NCI-H226 (cell line): Measurements from ENCODE around the gene FBXO24.
"Not testable (repeated sequence)": the region's sequence is repeated elsewhere in the genome, so short reads cannot be mapped to it uniquely, and the experiment has no call there.

Experiments
- DNase-seq: peaks from one replicate; pipeline ENCODE4 v3.0.0-alpha.2; 2015

Gene FBXO24

DNA sequence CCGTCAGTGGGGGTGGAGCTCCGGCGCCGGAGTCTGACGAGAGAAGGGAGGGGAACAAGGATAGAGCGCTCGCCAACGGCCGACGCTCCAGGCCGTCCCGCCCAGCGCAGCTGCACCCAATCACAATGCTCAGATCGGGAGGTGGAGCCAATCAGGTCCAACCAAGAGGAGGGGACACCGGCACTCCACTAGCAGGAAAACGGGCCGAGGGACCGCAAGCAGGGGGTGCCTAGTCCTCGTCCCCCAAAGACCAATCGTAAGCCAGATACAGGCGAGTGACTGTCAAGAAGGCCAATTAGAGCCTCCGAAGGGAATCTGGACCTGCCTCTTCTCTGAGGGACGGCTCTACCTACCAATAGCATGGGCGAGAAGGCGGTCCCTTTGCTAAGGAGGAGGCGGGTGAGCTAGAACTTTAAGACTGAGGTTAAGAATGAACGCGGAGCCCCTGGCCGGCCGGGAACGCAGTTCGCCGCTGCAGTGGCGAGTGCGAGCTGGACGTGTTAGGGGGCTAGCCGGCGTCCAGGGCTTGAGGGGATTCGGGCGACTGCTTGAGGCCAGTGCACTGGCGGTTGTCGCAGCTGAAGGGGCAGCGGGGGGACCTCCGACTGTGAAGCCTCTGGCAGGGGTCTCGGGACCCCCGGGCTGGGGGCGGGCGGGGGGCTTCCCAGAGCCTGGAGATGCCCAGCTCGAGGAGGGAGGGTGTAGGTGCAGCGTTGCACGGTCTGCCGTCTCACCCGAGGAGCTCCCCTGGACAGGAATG is at the start of gene FBXO24:
TSS of gene FBXO24 (plus strand) at position 63 of the 760 bp plus-strand sequence. CDS start at position 361, 298 bp downstream.
- DNase-seq: peak; percentile 99

- DNase-seq: not testable (repeated sequence)
Observed at GRCh38 chr7:100536695-100537094, 49.4 kb upstream of the FBXO24 start.

- no peak for DNase-seq
Observed at GRCh38 chr7:100538348-100538653, 47.8 kb upstream of the FBXO24 start.

DNA sequence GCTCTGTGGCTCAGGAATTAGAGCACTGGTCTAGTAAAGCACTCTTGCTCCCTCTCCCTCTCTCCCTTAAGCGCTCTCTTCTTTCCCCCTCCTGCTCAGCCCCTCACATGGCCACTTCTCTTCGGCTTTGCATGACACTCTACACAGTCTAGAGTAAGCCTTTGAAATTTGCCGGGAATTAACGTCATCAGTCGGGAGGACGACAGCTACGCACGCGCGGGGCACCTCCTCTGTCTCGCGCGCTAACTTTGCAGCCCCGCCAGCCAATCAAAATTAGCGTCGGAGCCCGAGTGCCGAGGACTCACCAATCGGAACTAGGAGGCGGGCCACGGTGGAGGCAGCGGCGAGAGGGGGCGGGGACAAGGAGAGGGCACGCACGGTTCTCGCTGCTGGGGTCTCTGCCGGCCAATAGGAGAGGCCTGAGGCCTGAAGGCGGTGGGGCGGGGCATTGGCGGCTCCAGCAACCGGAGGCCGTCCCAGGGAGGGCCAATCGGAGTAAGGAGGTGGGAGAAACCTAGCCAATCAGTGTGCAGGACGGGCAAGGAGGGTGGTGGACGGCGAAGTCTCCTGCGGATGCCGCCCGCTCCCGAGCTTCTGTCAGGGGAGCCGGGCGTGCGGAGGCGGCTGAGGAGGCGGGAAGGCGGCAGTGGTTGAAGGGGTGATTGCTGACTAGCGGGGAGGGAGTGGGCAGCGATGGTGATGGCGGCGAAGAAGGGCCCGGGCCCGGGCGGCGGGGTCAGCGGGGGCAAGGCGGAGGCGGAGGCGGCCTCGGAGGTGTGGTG is 47.3 kb upstream of the FBXO24 start, which contains the start of gene AGFG2:
TSS of gene AGFG2 (plus strand) at position 550 of the 782 bp plus-strand sequence. CDS start at position 694, 144 bp downstream.
- peak; percentile 100 for DNase-seq

GRCh38 chr7:100539436-100540006 is 46.6 kb upstream of the FBXO24 start:
- DNase-seq: no peak

GRCh38 chr7:100540073-100540723 is 45.9 kb upstream of the FBXO24 start:
- no peak for DNase-seq

DNA sequence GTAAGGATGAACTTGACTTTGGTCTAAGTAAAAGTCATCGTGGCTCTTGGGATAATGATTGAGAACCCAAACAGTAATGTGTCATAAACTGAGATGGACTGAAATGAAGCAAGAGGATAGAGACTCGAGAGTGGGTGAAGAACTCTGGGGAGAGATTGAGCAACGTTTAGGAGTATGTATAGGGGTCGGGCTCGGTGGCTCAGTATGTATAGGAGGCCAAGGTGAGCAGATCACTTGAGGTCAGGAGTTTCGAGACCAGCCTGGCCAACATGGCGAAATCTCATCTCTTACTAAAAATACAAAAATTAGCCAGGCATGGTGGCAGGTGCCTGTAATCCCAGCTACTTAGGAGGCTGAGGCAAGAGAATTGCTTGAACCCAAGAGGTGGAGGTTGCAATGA is 44.8 kb upstream of the FBXO24 start:
- DNase-seq: not testable (repeated sequence)

- DNase-seq: no peak
Observed at GRCh38 chr7:100543586-100543985, 42.5 kb upstream of the FBXO24 start.

GRCh38 chr7:100544386-100544785 is 41.7 kb upstream of the FBXO24 start:
- DNase-seq: no peak

- DNase-seq: peak; percentile 80
Observed at GRCh38 chr7:100544967-100545359, 41.2 kb upstream of the FBXO24 start.

DNA sequence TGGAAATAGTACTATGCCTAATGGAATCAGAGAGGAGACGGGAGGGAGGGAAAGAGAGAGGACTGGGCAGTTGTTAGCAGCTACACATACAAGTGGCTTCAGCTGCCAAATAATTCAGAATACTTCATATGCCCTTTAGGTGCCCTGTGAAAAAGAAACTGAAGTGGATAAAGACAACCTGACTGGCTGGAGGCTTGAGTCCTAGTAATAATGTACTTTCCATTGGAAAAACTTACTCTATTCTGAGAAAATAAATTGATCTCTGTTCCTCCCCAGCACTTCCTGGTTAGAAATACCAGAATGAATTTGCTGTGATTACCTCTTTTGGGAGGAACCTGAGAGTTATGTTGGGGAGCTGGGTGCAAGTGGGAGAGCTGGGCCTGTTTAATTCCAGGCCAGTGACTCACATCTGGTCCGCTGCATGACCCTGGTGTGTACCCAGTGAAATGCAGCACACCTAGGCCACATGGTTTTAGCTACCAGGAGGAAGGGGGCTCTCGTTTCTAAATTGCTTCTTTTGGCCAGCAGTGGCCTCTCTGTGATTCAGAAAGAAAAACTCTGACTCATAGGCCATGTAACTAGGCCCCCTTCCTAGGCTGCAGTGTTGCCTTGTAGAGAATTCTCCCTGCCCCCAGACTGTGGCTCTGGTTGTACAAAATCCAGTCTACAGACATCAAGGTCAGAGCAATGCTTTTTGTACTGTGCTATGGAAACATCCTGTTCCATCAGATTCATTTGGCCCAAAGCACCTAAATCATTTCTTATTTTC is 40.6 kb upstream of the FBXO24 start:
- peak; percentile 99 for DNase-seq

DNA sequence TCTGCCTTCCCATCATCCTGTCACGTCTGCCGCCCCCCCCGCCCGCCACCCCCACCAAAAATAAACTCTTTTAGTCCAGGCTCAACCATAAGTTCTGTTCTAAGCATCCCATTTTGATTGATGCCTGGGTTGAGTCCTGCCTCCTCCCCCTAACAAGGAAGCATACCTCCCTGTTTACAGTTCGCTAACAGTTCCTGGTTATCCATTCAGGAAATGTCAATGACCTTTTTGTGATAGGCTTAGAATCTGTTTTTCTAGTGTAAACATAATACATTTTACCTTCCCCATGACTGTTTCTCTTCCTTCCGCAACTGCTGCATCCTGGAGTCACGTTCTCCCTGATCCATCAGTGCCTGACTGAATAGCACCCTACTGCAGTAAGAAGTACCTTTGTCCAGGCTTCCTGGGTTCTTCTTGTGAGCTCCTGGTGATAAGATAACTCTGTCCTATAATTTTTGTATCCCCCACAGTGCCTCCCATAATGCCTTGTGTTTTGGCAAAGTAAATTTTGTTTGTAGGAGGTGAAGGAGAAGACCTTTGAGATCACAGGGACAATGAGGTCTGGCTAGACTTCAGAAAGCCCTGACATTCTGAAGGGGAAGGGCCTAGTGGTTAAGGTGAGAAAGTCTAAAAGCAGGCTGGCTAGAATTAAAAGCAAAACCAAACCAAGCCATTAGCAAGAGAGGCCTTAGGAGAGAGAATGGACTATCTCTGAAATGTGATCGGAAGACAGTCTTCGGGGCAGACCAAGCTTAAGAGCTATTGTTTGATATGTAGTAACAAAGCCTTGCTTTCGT is 39.8 kb upstream of the FBXO24 start:
- peak; percentile 69 for DNase-seq

DNA sequence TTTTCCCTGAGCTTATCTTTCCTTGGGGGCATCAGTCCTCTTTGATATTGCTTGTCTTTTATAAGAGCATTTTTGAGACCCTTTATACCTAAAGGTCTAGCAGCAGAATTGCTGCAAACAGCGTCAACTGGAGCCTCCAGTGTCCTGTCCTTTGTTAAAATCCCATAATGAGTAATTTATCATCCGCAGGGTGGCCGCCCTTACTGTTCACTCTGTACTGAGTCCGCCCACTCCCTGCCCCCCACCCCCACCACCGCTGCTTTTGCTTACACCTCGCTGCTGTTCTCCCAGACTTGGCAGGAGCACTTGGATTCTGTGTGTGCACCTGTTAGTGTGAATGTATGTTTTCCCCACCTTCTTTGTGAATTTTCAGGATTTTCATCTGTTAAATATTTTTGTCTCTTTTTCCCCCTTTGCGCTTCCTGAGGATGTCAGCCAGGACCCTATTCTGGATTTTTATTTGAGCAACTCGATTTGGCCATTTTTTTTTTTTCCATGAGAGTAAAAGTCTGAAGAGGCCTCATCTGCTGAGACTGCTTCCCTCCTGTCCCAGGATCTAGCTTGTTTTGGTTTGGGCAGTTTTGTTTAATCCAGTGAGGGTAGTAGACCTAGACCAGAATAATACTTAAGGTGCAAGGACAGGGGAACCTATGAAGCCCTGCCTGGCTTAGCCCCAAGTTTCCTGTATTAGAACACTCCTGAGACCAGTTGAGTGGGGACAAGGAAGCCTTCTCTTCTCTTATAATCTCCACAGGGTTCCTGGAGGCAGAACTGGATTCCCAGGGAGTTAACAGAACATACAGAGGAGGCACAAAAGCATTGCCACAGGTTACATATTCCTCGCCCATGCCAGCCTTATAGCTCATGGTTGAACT is 39.0 kb upstream of the FBXO24 start:
- DNase-seq: no peak

DNA sequence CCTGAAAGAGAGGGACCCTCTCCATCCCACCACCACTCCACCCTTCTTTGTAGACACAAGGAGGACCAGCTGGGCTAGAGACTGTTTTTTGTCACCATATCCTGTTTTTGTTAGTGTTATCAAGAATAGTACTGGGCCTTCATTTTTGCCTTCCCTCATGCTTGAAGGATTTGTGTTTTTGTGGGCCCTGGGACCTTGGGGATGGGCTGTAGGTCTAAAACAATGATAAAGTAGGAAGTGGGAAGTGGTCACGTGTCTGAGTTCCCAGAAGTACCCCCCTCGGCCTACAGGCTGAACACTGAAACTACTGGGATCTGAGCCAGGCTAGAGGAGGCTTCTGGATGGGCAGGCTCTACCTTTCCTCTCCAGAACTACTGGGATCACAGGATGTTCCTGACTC is 38.3 kb upstream of the FBXO24 start:
- DNase-seq: peak; percentile 48

- peak; percentile 53 for DNase-seq
Observed at GRCh38 chr7:100548446-100548845, 37.7 kb upstream of the FBXO24 start.

DNA sequence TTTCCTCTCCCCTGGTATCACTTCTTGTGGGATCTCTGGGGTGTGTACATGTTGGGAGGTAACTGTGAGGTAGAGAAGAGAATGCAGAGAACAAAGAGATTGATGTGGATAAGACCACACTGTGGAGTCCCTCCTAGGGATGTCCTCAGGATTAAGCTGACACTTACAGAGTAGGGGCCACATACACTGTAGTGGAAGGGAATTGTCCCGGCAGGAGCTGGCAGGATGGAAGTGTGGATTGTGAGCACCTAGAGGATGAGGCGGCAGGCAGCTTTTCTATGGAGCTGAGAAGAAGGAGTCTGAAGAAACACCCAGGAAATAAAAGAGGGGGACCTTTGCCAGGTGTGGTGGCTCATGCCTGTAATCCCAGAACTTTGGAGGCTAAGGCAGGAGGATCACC is 33.6 kb upstream of the FBXO24 start:
- DNase-seq: no peak

GRCh38 chr7:100553032-100553431 is 33.1 kb upstream of the FBXO24 start:
- DNase-seq: no peak

GRCh38 chr7:100555701-100556100 is 30.4 kb upstream of the FBXO24 start:
- no peak for DNase-seq

DNA sequence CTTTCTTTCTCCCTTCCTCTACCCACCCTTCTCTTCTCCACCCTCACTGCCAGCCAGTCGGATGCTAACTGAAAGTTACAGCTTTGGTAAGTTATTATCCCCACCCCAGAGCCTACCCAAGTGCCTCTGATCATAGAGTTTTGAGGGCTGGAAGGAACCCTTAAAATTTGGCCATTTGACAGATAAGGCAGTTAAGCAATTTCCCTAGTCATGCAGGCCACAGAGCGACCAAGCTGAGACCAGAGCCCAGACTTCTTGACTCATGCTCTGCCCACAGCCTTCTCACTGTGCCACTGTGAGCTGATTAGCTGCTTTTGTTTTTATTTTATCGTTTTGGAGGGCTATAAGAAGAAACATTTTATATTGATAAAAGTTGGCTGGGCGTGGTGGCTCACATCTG is 29.6 kb upstream of the FBXO24 start:
- no peak for DNase-seq

DNA sequence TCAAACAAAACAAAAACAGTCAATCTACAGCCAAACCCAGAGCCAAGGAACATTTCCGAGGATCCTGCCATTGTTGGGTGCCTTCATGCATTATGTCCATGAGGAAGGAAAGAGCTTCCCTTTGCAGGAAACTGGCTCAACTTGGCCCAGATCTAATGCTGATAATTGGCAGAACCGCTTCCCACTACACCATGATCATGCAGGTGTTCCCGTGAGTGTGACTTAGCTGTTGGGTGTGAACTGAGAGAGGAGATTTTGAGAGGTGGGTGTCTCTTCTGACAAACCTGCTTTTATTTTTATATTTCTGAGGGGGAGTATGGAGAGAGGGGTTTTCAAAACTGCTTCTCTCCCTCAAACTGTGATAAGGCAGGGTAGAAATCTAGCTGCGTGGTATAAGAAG is 27.0 kb upstream of the FBXO24 start:
- DNase-seq: no peak
